ENCODE measurements around the gene PODXL2. TPM values are rescaled to one million over a fixed set of nuclear protein-coding genes. Genes with fewer than 3 reads are reported as not detected.
"Not testable (repeated sequence)": the region's sequence is repeated elsewhere in the genome, so short reads cannot be mapped to it uniquely, and the experiment has no call there.

Gene PODXL2
- polyA plus RNA-seq, 3 donors, result 47.4 to 53.8 (median 48.7) TPM

DNA sequence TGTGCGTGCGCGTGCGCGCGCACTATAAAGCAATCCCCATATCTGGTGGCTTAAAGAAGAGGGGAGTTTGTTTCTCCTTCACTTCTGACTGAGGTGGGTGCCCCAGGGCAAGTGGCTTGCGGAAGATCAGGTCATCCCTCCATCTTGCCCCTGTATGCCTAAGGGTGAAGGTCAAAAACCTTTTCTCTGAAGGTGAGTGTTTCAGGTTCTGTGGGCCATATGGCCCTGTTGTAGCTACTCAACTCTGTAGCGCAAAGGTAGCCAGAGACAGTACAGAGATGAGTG lies 49.3 kb downstream of the PODXL2 start:
- no peak for DNase-seq (ENCODE audit: extremely low read depth in 1 of 11, low read depth in 9 of 11, low spot score in 4 of 11)

DNA sequence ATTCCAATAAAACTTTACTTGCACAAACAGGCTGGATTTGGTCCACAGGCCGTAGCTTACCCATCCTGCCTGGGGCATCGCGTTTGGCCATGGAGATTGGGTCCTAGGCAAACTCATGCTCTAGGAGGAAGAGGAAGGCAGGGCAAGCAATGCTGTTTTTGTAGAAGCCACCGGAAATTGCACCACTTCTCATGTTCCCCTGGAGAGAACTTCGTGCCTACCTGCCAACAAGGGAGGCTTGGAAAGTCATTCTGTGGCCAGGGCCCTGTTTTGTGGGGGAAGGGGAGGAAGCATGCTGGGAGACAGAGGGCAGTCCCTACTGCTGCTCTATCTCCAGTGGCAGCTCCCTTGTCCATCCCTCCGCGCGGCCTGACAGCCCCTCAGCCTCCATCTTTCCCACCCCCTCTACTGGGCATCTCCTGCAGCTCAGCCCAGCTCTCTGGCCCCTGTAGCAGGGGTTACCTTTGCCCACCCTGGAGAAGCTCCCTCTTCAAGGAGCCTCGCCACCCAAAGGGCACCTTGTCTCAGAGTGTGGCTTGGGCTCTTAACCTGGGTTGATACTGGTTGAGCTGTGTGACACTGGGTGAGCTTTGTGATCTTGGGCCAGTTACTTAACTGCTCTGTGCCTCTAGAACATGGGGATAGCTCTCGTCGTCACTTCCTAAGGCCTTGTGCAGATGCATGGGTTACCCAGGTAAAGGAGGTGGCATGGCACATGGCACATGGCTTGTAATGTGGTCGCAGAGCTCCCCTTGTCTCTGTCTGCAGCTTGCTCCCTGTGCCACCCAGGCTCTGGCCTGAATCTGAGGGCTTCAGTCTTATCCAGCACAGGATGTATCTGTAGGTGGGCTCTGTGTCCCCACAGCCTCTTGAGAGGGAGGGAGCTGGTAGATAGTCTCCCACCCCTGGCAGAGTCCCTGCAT lies 49.9 kb downstream of the PODXL2 start:
- DNase-seq (ENCODE audit: extremely low read depth in 1 of 11, low read depth in 9 of 11, low spot score in 4 of 11), result no peak

DNA sequence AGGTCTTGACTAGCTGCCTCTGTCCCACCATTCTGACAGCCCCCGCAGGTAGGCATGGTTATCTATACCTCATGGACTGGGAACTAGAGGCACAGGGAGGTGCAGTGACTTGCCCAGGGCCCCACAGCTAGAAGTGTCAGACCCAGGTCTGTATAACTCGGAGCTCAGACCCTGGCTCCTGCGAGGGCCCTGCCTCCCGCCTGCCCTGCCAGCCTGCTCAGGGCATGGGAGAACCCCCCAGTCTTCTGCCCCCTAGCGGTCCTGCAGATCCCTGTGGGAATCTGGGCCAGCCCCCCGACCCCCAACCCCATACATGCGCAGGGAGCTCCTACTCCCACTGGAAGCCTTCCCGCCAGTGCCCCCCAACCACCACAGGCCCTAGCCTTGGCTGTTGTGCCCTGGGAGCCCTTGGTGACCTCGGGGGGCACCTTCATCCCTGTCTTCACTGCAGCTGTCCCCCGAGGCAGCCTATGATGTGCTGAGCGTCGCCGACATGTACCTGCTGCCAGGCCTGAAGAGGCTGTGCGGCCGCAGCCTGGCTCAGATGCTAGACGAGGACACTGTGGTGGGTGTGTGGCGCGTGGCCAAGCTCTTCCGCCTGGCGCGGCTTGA lies 50.7 kb downstream of the PODXL2 start:
- DNase-seq (ENCODE audit: extremely low read depth in 1 of 11, low read depth in 9 of 11, low spot score in 4 of 11), result no peak

DNA sequence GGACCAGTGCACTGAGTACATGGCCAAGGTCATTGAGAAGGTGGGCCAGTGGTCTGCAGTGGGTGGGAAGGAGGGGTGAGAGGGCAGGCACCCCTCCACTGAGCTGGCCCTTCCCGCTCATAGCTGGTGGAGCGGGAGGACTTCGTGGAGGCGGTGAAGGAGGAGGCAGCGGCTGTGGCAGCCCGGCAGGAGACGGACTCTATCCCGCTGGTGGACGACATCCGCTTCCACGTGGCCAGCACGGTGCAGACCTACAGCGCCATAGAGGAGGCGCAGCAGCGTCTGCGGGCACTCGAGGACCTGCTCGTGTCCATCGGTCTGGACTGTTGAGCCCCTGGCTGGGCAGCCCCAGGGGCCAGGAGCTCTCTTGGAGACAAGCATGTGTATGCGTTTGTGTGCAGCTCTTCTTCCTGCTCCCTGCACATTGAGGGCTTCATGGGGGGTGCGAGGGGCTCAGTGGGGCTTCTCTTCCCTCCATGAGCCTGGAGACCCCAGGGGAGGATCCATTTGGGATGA lies 51.2 kb downstream of the PODXL2 start:
- no peak for DNase-seq (ENCODE audit: extremely low read depth in 1 of 11, low read depth in 9 of 11, low spot score in 4 of 11)

DNA sequence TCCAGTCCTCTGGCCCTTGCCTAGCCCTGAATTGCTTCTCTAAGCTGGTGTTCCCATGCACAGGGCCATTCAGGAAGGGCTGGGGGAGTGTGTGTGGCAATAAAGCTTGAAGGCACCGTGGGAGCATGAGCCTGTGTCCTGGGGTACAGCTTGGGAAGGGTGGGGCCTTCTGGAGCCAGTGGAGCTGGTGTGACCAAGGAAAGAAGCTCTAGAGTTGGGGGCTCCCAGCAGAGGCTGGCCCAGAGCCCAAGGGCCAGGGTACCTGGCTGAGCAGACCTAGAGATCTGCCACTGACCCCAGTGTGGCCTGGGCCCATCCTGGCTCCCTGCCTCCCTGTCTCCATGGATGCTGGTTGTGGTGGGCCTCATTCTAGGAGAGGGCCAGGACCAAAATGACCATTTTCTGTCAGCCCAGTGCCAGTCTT lies 51.8 kb downstream of the PODXL2 start:
- no peak for DNase-seq (ENCODE audit: extremely low read depth in 1 of 11, low read depth in 9 of 11, low spot score in 4 of 11)

DNA sequence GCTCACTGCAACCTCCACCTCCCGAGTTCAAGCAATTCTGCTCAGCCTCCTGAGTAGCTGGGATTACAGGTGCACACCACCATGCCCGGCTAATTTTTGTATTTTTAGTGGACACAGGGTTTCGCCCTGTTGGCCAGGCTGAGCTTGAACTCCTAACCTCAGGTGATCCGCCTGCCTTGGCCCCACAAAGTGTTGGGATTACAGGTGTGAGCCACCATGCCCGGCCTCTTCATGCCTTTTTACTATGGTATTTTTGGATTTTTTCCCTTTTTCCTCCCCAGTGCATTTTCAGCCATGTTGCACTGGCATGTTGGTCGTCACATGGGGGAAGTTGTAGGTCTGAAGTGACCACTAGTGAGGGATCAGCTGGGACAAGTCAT lies 53.2 kb downstream of the PODXL2 start:
- not testable (repeated sequence) for DNase-seq (ENCODE audit: extremely low read depth in 1 of 11, low read depth in 9 of 11, low spot score in 4 of 11)

DNA sequence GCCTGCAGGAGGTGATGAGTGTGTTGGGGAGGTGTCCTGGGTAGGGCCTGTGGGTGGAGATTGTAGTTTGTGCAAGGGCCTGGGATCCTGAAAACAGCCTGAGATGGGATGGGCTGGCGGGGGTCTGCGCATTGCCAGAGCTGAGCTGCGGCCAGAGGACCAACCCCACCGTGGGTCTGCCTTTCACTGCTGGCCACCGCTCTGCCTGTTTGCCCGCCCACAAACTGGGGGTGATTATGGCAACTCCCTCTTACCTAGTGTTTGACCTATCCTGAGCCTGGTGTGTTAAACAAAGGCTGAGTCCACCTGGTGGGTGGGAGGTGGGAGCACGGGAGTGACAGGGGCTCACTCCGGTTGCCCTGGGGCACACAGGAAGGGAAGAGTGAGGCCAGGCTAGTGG lies 53.6 kb downstream of the PODXL2 start:
- DNase-seq (ENCODE audit: extremely low read depth in 1 of 11, low read depth in 9 of 11, low spot score in 4 of 11), result no peak

DNA sequence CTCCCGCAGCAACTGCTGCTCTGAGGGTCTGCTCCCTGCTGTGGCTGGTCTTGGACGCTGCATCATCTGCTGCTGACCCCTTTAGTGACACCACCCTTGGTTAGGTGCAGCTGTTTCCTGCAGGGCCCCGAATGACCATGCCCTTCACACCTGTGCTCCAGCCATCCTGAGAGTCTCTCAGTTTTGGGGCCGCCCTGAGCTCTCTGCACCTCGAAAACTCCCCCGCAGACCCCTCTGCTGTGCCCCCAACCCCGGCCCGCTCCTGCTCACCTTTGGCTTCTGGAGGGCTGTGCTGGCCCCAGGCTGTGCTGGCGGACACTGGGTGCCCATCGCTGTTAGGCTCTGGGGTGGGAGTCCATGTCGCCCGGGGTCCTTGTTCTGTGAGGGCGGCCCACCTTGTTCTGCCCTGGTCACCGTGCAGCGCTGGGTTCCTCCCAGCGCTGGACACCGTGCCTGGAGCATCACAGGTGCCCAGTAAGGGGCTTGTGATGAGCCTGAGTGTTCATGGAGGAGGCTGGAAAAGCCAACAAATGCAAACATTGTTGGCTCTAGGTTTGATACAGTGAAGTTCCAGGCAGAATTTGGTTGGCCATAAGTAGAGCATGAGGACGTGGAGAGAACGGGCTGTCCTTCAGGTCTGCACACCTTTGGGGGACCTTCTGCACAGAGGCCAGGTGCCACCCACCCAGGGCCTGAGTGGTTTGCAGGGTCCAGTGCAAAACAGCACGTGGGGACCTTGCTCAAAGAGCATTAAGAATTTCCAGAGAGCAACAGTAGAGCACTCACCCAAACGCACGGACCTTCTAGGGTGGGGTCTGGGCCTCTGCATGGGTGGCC lies 56.1 kb downstream of the PODXL2 start:
- no peak for DNase-seq (ENCODE audit: extremely low read depth in 1 of 11, low read depth in 9 of 11, low spot score in 4 of 11)

DNA sequence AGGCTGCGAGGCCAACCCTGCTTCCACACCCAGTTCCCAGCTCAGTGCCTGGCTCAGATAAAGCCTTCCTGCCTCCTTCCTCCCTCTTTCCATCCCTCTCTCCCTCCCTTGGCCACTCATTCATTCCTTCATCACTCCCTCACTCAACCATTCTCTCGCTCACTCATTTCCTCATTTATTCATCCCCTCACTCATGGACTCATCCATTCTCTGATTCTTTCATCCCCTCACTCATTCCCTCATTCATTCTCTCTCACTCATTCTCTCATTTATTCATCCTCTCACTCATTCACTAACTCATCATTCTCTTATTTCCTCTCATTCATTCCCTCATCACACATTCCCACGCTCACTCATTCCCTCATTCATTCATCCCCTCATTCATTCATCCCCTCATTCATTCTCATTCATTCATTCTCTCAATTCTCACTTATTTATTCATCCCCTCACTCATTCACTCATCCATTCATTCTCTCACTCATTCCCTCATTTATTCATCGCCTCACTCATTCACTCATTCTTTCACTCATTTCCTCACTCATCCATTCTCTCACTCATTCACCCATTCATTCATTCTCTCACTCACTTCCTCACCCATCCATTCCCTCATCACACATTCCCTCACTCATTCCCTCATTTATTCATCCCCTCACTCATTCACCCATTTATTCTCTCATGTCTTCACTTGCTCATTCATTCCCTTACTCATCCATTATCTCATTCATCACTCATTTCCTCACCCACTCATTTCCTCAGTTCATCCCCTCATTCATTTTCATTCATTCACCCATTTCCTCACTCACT lies 56.9 kb downstream of the PODXL2 start:
- DNase-seq (ENCODE audit: extremely low read depth in 1 of 11, low read depth in 9 of 11, low spot score in 4 of 11), result no peak

DNA sequence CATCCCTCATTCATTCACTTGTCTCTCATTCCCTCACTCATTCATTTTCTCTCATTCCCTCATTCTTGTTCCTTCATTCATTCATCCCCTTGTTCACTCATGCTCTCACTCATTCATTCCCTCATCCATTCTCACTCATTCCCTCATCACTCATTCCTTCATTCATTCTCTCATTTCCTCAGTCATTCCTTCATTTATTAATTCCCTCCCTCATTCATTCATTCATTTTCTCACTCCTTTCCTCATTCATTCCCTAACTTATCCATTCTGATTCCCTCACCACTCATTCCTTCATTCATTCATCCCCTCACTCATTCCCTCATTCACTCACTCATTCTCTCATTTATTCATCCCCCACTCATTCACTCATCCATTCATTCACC lies 57.5 kb downstream of the PODXL2 start:
- no peak for DNase-seq (ENCODE audit: extremely low read depth in 1 of 11, low read depth in 9 of 11, low spot score in 4 of 11)

DNA sequence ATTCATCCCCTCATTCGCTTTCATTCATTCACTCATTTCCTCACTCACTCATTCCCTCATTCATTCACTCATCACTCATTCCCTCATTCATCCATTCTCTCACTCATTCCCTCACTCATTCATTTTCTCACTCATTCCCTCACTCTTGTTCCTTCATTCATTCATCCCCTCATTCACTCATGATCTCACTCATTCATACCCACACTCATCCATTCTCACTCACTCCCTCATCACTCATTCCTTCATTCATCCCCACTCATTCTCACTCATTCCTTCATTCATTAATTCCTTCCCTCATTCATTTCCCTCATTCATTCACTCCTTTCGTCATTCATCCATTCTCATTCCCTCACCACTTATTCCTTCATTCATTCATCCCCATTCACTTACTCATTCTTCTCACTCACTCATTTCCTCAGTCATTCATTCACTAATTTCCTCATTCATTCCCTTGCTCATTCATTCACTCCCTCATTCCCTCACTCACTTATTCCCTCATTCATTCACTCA lies 58.3 kb downstream of the PODXL2 start:
- DNase-seq (ENCODE audit: extremely low read depth in 1 of 11, low read depth in 9 of 11, low spot score in 4 of 11), result no peak

DNA sequence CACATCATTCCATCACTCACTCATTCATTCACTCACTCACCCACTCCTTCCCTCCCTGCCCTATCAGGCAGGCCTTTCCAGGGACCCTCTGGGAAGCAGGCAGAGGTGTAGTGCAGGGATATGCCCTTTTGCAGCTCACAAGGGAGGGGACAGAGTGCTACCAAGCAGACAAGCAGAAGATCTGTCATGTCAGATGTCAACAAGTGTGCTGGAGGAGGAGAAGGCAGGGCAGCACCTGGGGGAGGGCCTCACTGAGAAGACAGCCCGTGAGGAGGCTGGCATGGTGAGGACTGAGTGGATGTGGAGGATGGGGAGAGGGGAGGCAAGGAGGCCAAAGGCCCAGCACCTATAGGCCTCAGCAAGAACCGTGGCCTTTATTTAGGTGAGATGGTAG lies 59.0 kb downstream of the PODXL2 start:
- DNase-seq (ENCODE audit: extremely low read depth in 1 of 11, low read depth in 9 of 11, low spot score in 4 of 11), result no peak

DNA sequence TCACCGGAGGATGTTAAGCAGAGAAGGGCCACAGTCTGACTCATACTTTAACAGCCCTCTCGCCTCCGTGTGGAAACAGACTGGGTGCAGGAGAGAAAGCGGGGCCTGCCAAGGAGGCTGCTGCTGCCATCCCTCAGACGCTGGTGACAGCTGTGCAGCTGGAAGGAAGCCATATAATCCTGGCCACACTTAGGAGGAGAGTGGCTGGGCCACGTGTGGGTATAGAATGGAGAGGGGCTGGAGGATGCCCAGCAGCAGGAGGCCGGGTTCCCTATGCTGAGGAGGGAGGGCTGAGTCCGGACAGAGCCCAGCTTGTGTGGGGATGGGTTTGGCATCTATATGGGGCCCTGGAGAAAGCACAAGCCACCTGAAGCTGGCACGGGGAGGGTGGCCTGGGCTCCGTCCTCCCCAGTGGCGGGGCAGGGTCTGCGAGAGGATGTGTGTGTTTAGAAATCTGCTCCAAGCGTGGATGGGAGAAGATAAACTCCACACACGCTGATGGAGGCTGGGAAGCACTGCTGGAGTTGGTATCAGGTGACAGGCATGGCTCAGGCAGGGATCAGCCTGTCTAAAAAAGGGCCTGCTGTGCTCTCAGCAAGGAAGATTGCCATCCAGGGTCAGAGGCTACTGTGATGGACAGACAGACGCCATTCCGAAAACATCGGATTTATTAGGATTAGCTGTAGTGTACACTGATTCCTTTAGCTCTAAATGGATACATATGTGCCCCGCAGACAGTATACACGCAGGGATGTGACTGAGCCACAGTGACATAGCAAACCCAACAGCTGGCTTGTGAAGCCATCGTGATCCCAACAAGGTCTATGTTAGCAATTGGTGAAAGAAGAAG lies 59.7 kb downstream of the PODXL2 start:
- DNase-seq (ENCODE audit: extremely low read depth in 1 of 11, low read depth in 9 of 11, low spot score in 4 of 11), result no peak

DNA sequence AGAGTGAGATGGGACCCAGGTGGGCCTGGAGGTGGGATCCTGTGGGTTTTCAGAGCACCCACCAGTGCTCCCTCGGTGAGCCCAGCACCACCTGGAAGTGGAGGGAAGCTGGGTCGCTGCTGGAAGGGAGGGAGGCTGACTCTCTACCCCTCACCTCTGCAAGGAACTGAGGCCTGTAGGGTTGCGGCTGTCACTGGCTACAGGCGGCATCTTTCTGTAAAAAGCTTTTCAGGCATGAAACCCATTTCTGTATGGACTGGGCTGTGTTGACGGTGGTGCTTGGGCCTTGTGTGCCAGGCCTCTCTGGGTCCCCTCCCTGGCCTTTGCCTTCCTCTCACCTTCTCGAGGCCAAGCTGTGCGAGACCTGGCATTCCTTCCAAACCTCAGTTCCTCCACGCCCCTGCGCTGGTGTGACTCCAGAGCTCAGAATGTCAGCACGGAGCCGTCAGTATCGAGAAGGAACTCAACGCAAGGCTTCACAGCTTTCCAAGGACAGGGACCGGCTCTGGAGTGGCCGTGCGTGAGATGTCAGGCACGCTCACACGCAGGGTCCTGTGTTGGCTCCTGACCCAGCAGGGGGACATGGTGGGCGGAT lies 60.4 kb downstream of the PODXL2 start:
- no peak for DNase-seq (ENCODE audit: extremely low read depth in 1 of 11, low read depth in 9 of 11, low spot score in 4 of 11)

DNA sequence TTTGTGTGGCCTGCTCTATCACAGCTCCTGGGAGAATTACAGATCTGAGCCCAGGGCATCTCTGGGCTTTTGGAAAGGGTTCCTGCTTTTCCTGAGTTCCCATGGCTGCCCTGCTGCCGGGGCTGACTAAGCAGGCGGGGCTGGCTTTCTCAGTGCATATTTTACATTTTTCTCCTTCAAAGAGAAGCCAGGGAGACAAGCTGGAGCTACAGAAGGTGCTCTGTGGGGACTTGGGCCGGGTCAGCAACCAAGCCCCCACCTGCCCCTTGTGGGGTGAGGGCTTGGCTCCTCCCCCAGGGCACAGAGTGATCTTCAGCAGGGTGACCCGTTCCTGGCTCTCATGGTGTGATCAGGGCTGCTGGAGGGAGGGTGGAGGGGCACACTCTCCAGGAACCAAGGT lies 61.1 kb downstream of the PODXL2 start:
- DNase-seq (ENCODE audit: extremely low read depth in 1 of 11, low read depth in 9 of 11, low spot score in 4 of 11), result no peak

DNA sequence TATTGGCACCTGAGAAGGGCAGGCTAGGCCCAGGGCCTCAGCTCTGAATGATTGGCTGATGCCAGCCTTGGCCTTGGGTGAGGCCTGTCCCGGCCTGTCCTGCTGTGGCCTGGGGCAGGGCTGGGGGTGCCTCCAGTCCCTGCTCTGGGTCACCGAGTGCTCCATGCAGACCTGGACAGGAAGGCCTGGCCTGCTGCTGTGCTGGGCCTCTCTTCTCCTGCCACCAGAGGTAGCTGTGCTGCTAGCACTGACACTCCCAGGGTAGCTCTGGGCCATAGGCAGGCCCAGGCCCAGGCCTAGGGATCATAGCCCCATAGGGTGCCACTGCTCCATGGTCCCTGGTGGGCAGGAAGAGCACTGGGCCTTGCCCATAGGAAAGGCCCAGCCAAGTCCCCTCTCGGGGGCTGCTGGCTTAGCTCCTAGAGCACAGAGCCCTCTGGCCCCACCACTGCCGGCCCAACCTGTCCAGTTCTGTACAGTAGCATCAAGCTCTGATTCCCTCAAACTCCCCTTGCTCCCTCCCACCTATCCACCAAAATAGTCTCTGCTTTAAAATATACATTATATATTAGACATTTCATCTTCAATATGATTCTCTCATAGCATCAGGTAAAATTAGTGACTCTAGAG lies 62.0 kb downstream of the PODXL2 start:
- no peak for DNase-seq (ENCODE audit: extremely low read depth in 1 of 11, low read depth in 9 of 11, low spot score in 4 of 11)

DNA sequence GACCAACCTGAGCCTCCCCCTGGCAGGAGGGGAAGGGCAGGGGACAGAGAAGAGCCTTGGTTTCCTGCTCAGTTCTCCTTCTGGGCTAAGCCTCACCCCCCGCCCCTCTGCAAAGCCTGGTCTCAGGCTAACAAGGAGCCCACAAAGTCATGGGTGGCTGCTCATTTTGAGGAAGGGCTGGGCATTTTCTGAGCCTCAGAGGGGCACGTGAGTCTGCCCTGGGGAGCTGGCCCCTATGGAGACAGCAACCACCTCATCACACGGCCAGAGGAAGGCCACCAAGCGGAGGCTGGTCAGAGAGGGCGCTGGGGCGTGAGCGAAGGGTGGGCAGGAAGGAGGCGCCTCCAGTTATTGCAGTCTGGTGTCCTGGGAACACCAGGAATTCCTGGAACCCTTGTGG lies 62.5 kb downstream of the PODXL2 start:
- DNase-seq (ENCODE audit: extremely low read depth in 1 of 11, low read depth in 9 of 11, low spot score in 4 of 11), result no peak

Data from renal cortex interstitium (tissue), 11 donors.